HG03045 (cell line): ENCODE results near the gene LSS.
"Not testable (repeated sequence)": the region's sequence is repeated elsewhere in the genome, so short reads cannot be mapped to it uniquely, and the experiment has no call there.

Experiments
- ATAC-seq: cut with Tn5 transposase; IDR thresholded peaks from one replicate; pipeline ENCODE4 v1.9.1; 2021; ENCODE audit warnings: mild to moderate bottlenecking, moderate library complexity; ENCODE audit not compliant: unreplicated experiment

Gene LSS

DNA sequence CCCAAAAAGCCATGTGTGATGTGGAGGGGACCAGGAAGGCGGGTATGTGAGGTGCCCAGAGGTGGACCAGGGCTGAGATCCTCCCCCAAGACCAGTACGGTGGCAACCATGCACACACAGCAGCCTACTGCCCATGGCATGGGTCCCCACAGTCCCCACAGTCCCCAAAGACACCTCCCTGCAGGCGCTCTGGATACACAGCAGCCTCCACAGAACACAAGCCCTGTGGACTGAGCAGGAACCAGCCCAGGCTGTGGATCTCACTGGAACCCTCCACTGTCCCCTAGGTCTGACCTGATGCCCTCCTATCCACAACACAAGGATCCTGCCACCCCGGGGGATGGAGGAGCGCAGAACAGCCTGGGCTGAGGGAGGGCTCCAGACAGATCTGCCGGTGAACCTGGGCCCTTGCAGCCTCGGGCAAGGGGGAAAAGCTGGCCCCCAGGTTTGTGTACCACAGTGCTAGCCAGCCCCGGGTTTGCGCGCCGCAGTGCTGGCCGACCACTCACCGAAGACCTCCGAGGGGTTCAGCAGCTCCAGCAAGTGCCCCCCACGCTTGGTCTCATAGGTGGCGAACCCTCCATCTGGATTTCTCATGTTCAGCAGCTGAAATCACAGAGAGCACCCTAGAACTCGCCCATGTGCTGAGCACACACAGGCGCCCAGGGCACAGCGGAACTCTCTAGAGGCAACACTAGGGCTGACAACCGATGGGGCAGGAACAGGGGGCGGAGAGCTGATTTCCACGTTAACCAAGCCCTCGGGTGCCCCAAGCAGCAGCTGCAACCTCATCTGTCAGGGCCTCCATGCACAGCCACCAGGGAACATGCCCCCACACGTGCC is 22.2 kb downstream of the LSS start:
- ATAC-seq: no peak

DNA sequence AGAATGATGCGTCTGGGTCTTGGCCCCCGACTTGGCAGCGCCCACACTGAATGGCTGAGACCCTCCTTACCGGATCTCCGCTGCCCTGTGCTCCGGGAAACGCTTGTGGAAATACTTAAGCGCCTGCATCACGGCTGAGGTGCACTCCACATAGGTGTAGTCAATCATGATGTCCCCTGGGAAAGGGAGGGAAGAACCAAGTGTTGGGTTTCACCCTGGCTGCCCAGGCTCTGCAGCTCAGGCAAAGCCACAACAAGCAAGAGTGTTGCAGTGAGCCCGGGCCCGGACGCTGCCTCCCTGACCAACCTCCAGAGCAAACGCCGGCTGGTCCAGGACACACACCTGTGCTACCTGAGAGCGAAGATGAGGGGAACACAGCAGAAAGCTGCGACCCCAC is 22.8 kb downstream of the LSS start:
- no peak for ATAC-seq

DNA sequence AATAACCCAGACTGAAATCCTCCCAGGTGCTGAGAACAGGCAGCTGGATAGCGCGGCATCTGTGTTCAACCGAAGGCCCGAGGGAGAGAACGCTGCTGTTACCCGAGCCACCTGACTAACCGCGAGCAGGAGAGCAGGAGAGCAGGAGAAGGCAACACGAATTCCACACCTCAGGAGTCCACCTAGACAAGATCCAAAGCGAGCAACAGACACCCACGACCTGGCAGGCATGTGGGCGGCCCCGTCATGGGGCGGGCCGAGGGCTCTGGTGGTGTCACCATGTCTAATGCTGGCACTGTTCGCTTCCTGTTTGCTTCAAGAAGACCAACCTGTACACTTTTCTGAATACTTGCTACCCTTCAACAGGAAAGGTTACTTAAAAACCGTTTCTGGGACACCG is 23.4 kb downstream of the LSS start:
- no peak for ATAC-seq

DNA sequence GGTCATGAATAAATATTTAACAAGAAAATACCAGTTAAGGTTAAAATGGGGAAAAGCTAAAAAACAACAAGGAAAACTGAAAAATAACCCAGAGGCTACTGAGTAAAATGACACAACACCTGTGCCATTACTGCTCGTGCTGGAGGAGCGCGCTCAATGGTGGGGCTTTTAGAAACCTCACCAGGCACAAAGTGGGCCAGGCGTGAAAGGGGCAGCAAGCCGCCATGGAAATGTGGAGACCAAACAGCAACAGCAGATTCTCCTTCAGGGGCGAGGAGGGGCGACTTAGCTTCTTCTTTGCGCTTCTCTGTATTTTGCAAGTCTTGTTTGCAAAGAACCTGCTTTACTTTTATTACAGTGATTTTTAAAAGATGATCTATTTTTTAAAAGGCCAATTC is 25.4 kb downstream of the LSS start:
- no peak for ATAC-seq

DNA sequence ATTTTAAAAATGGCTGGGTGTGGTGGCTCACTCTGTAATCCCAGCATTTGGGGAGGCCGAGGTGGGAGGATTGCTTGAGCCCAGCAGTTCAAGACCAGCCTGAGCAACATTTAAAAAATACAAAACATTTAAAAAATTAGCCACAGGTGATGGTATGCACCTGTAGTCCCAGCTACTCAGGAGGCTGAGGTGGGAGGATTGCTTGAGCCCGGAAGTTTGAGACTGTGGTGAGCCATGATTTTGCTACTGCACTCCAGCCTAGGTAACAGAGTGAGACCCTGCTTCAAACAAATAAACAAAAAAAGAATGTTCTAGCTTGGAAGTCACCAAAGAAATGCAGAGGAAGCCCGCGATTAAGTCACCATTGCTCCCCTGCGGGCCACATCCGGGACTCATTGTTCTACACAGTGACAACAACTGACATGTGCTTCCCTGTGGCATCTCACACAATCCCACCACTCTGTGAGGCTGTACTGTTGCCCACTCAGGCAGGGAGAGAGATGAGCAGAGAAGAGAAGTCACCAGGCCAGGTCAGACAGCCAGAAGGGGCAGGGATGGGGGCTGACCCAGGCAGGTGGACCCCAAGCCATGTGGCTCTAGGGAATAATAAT is 25.9 kb downstream of the LSS start:
- no peak for ATAC-seq

DNA sequence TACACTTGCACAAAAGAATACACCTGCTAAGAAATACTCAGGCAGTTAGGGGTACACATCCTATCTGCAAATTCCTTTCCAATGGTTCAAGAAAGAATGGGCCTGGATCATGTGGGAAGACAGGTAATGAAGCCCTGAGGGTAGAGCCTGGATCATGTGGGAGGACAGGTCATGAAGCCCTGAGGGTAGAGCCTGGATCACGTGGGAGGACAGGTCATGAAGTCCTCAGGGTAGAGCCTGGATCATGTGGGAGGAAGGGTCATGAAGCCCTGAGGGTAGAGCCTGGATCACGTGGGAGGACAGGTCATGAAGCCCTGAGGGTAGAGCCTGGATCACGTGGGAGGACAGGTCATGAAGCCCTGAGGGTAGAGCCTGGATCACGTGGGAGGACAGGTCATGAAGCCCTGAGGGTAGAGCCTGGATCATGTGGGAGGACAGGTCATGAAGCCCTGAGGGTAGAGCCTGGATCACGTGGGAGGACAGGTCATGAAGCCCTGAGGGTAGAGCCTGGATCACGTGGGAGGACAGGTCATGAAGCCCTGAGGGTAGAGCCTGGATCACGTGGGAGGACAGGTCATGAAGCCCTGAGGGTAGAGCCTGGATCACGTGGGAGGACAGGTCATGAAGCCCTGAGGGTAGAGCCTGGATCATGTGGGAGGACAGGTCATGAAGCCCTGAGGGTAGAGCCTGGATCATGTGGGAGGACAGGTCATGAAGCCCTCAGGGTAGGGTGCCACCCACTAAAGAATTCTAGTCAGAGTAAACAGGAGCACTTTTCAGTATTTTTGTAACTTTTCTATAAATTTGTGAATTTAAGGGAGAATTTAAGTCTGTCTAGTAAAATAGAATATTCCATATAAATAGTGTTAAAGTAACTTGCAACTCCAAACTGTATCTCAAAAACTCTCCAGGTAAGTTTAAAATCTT is 27.4 kb downstream of the LSS start:
- ATAC-seq: not testable (repeated sequence)

DNA sequence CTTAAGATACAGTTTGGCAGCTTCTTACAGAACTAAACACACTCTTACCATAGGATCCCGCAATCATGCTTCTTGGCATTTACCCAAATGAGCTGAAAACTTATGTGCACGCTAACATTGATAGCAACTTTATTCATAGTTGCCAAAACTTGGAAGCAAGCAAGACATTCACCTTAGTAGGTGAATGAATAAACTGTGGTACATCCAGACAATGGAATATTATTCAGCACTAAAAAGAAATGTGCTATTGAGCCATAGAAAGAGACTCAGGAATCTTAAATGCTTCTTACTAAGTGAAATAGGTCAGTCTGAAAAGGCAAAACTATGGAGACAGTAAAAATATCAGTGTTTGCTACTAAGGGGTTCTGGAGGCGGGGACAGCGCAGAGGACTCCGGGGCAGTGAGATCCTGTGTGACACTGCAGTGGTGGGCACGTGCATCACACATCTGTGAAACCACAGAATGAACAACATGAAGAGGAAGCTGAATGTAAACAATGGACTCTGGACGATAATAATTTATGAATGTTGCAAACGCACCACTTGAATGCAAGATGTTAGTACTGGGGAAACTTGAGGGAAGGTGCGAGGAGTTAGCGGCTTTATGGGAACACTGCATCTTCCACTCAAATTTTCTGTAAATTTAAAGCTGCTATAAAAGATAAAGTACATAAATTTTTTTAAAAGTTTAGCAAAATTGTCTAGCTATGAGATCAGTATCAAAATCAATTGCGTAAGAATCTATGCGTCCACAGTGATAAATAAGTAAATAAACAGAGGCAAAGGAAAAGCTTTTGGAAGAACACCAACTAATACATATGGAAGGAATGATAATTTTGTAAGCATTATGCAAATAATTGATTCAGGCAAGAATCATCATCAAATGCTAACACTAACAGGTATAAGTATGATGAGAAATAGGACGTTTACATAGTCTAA is 28.9 kb downstream of the LSS start:
- no peak for ATAC-seq

DNA sequence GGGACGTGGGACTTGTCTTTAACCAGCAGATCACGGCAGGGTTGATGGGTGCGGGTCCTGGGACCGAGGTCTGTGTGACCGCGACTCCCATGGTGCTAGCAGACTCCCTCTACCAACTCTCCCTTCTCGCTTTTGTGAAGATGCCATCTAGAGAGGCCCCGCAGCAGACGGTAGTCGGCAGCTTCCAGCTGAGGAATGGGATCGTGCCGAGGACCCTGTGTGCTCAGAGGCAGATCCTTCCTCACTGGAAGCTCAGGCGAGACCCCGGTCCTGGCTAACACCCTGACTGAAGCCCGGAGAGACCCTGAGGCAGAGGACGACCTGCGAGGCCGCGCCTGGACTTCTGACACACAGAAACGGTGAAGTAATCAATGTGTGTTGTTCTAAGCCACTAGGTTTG is 31.8 kb downstream of the LSS start:
- ATAC-seq: no peak

DNA sequence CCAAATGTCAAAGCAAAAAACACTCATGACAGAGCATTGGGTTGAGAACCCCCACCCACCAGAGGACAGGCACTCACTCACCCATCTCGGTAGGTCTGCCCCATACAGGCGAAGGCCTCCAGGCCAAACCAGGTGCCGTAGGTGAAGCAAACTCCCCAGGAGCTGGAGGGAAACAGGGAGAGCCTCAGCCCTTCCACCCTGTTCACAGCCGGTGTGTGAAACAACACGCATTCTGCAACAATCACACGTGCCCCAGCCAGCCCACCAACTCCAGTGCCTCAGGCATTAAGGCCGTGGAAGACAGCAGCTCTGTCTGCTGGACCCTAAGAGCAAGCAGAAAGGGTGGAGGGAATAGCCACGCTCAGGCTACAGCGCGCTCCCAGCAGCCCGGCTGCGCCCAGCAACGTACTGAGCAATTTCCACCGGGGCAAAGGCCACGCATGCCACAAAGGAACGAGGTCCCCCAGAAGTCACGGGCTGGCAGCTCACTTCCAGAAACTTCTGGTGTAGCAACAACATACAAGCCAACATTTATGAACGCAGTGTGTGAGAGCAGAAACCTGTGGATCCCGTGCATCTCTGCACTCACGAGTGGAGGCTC is 32.9 kb downstream of the LSS start:
- no peak for ATAC-seq

DNA sequence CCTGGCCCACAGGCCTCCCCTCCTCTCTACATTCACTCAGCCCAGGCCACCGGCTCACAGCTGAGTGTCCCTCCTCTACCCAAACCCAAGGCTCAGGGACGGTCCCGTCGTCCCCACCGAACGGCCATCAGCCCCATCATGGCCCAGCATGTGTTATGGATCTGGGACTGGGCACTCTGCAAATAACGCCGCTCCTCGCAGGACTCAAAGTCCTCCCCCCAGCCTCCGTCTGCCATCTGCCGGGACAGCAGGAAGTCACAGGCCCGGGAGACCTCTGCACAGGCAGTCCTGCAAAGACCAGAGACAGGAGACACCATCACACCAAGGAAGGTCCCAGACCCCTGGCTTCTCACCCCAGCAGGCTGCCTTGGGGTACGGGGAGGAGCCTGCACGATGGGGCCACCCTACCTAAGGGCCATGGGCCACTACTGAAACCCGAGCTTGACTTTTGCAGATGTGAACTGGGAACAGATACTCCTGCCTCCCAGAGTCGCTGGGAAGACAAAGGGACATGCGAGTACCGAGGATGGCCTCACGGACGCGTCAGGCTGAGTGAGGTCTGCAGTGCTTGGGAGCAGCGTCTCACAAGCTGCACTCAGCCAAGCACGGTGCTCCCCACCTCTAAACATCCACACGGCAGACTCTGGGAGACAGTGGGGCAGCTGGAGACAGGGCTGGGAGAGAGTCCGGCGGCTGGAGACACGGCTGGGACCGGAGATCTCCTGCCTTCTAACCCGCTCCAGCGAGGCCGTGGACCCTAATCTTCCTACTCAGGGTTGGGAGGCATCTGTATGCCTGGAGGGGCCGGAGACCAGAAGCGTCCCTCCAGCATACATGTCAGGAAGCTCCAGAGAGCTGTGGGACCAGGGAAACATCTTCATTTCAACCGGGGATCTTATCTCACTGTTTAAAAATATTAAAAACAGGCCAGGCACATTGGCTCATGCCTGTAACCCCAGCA is 33.9 kb downstream of the LSS start:
- ATAC-seq: no peak

DNA sequence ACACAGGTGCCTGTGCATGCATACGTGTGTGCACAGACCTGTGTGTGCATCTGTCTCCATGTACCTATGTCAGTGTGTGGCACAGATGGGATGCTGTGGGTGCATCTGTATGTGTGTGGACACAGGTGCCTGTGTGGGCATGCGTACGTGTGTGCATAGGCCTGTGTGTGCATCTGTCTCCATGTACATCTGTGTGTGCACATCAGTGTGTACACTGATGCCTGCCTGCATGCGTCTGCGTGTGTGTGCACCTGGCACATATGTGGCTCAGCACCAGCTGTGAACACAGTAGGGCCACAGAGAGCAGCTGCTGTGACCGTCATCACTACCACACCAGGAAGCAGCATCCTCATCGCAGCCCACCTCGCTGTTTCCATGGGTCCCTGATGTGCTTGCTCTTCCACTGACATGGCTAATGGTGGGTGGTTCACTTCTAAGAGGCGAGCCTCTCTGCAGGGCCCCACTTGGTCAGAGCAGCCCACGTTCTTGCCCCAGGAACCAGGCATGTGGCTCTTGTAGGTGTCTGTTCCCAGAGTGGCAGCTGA is 34.7 kb downstream of the LSS start:
- no peak for ATAC-seq

DNA sequence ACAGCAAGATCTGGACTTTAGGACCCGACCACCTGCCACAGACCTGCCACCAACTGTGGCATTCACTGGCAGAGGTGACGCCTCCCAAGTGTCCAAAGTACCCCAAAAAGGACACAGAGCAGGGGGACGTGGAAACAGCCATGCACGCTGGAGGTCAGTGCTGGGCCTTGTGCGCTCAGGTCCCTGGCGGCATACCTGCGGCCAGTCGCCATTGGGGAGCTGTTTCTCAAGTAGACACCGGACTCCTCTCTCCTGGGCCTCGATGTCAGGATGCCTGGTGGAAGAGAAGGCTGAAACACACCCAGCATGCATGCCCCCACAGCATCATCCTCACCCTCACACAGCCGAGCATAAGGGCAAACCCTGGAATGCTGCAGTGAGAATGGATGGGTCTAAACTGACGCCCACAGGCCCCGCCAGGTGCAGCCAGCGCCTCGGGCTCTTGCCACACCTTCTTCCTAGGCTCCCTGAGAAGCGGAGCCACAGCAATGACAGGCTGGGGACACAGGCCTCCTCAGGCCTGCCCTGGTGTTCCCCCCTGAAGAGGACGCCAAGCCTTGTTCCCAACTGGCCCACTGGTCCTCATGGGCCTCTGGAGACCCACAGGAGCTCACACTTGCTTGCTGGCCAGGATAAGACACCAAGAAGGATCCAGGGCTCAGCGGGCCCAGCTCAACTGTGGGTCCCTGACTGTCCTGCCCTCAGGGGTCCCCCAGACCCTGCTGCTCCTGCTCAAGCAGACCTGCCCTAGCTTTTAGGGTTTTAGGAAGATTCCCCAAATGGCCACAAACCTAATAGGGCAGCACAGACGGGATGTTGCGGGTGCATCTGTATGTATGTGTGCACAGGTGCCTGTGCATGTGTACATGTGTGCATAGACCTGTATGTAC is 36.6 kb downstream of the LSS start:
- no peak for ATAC-seq

DNA sequence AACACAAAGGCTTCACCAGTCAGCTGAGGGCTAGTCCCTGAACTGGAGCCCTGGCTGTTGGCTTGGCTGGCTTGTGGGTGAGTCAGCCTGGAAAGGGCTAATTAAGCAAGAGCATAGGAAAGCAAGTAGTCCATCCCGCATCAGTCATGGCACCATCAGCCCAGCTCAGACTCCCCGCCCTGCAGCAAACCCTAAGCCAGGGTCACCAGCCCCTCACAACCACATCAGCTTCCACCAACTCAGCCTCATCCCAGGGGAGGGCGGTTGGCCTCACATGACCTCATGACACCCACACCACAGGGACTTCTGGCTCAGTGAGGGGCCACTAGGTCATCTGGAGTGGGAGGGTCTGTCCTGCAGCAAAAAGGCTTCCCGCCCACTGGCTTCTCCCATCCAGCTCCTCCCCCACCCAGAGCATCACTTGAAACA is 37.3 kb downstream of the LSS start:
- ATAC-seq: no peak

DNA sequence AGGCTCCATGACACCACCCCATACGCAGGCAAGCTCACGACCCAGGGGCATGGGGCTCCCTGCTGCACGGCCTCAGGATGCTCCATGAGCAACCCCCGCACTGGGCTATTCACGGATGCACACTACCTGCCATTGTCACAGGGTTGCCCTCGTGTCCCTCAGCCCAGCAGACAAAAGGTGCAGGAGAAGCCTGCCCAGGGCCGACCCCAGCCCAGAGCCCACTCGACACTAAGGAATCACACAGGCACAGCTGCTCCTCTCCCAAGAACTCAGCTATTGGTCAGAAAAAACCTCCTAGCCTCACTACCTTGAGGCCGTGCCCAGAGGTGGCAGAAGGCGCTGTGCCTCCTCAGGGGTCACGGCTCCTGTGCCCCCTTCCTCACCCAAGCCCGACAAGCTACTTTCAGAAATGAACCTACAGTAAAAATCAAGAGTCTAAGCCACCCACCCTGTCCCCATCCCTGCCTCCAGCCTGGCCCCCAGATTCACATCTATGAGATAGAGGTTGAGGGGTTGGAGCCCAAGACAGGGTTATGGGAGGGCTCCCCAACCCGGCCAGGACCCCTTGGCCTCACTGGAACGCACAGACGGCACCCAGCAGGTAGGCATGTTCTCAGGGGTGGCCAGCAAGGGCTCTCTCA is 38.0 kb downstream of the LSS start:
- no peak for ATAC-seq

DNA sequence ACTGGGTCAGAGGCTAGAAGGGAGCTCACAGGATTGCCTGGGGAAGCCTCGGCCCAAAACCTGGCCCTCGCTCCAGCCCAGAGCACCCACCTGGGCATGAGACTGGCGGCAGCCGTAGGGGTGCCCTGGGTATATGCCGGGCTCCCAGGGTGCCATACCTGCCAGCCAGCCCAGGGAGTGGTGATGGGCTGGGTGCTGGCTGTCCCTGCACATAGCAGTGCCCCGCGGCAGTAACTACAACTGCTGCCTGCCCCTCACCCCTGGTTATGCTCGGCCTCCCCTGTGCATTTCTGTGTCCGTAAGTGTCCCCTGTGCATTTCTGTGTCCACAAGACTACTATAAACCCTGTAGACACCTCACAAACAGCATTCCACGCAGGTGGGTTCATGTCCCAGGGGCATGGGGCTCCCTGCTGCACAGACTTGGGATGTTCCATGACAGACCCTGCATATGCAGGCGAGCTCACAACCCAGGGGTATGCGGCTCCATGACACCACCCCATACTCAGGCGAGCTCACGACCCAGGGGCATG is 38.5 kb downstream of the LSS start:
- ATAC-seq: no peak

DNA sequence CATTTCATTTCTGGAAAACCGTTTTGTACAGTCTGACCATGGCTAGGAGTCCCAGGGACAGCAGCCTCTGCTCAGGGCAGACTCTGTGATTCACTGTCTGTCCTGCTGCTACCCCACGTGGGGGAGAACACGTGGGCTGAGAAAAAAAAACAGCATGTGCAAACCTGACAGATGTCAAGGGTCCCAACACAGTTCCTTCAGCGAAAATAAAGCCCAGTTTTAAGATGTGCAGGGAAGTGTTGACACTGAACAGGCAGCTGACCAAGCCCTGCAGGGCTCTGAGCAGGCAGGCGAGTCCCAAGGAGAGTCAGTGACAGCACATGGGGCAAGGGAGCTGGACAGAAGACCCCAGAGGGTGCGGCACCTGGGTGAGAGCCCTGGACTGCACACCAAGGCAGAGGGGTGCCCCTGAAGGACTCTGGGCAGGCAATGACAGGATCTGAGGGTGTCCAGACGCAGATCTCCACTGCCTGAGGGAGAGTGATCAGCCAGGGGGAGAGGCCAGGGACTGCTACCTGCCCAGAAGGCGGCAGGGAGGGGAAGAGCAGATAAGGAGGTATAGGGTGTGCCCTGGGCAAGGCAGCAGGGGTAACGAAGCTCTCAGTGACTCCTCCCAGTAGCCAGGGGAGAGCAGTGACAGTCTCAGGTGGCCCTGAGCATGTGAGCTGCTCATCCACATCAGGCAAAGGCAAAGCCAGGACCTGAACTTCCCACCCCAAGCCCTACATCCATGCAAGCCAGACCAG is 39.2 kb downstream of the LSS start:
- ATAC-seq: no peak
